Lower leg skin (tissue), 3 donors: Measurements from ENCODE around the gene STXBP6.

ENCODE experiments used
- POLR2A ChIP-seq, 2 donors: fragments of 450-650 bp; IDR thresholded peaks; one replicate each; pipeline ENCODE4 v1.6.1; 2016 to 2017; ENCODE audit warnings: antibody characterized with exemption in 2 of 2, mild to moderate bottlenecking in 1 of 2, moderate library complexity in 1 of 2
- TF ChIP-seq, protein P1 (sequence below), 3 donors: fragments of 450-650 bp; IDR thresholded peaks; one replicate each; pipeline ENCODE4 v1.5.1; 2016; ENCODE audit warnings: antibody characterized with exemption in 3 of 3, mild to moderate bottlenecking in 3 of 3, moderate library complexity in 2 of 3

- TF ChIP-seq, protein P1, sequence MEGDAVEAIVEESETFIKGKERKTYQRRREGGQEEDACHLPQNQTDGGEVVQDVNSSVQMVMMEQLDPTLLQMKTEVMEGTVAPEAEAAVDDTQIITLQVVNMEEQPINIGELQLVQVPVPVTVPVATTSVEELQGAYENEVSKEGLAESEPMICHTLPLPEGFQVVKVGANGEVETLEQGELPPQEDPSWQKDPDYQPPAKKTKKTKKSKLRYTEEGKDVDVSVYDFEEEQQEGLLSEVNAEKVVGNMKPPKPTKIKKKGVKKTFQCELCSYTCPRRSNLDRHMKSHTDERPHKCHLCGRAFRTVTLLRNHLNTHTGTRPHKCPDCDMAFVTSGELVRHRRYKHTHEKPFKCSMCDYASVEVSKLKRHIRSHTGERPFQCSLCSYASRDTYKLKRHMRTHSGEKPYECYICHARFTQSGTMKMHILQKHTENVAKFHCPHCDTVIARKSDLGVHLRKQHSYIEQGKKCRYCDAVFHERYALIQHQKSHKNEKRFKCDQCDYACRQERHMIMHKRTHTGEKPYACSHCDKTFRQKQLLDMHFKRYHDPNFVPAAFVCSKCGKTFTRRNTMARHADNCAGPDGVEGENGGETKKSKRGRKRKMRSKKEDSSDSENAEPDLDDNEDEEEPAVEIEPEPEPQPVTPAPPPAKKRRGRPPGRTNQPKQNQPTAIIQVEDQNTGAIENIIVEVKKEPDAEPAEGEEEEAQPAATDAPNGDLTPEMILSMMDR (IDR thresholded peaks at IDR 0.05): no peak
- TF ChIP-seq POLR2A (IDR thresholded peaks at IDR 0.05): no peak
These were observed 24.2 kb upstream of the STXBP6 start for GRCh38 chr14:25074099-25074685.
